Epithelial cell of prostate (primary cell): Measurements from ENCODE around the gene PAXX.

Experiments used
- DNase-seq: peaks from one replicate; pipeline ENCODE4 v3.0.0-alpha.2; 2011; ENCODE audit warnings: low read depth, low spot score
- H3K27ac ChIP-seq: fragments of 450-650 bp; 2 replicates; pipeline ENCODE4 v1.5.1; 2017; ENCODE audit warnings: mild to moderate bottlenecking

Gene PAXX

GRCh38 chr9:136964833-136965422 lies 27.3 kb upstream of the PAXX start:
- H3K27ac ChIP-seq = no peak overlapping the region
- DNase-seq = no peak

- DNase-seq = no peak
- H3K27ac ChIP-seq = no peak overlapping the region
These were observed 26.3 kb upstream of the PAXX start for GRCh38 chr9:136965771-136966484.

GRCh38 chr9:136968333-136969127 lies 23.7 kb upstream of the PAXX start:
- H3K27ac ChIP-seq = no peak overlapping the region
- DNase-seq = no peak

- no peak overlapping the region for H3K27ac ChIP-seq
- no peak for DNase-seq
These were observed 23.1 kb upstream of the PAXX start for GRCh38 chr9:136969150-136969549.

GRCh38 chr9:136969774-136970173 lies 22.4 kb upstream of the PAXX start:
- no peak for DNase-seq
- H3K27ac ChIP-seq = no peak overlapping the region

GRCh38 chr9:136970361-136970760 lies 21.9 kb upstream of the PAXX start:
- DNase-seq = no peak

GRCh38 chr9:136971746-136972145 lies 20.5 kb upstream of the PAXX start:
- no peak overlapping the region for H3K27ac ChIP-seq
- no peak for DNase-seq

More at GRCh38 chr9:136970361-136970760, 21.9 kb upstream of the PAXX start:
- H3K27ac ChIP-seq = no peak overlapping the region

GRCh38 chr9:136972335-136972734 lies 19.9 kb upstream of the PAXX start:
- no peak overlapping the region for H3K27ac ChIP-seq
- DNase-seq = no peak

GRCh38 chr9:136972743-136973142 lies 19.5 kb upstream of the PAXX start:
- no peak for DNase-seq
- no peak overlapping the region for H3K27ac ChIP-seq

GRCh38 chr9:136973618-136974617 lies 18.3 kb upstream of the PAXX start:
- H3K27ac ChIP-seq = no peak overlapping the region
- DNase-seq = no peak

- no peak overlapping the region for H3K27ac ChIP-seq
- DNase-seq = no peak
These were observed 17.2 kb upstream of the PAXX start for GRCh38 chr9:136974817-136975535.

- DNase-seq = no peak
These were observed 16.6 kb upstream of the PAXX start for GRCh38 chr9:136975644-136976043.

GRCh38 chr9:136977223-136977622 lies 15.0 kb upstream of the PAXX start, which contains the start of gene PTGDS:
PTGDS (plus strand) TSS chr9:136977504; CDS start chr9:136977579, 75 bp downstream.
- no peak for DNase-seq
- H3K27ac ChIP-seq = no peak within 1 kb of the TSS

More at GRCh38 chr9:136975644-136976043, 16.6 kb upstream of the PAXX start:
- no peak overlapping the region for H3K27ac ChIP-seq

GRCh38 chr9:136977649-136978072 lies 14.6 kb upstream of the PAXX start:
- DNase-seq = no peak
- H3K27ac ChIP-seq = no peak overlapping the region

- no peak for DNase-seq
- H3K27ac ChIP-seq = no peak overlapping the region
These were observed 14.0 kb upstream of the PAXX start for GRCh38 chr9:136978073-136978864.

- DNase-seq = no peak
- no peak overlapping the region for H3K27ac ChIP-seq
These were observed 13.2 kb upstream of the PAXX start for GRCh38 chr9:136978865-136979544.

- no peak for DNase-seq
- no peak overlapping the region for H3K27ac ChIP-seq
These were observed 12.2 kb upstream of the PAXX start for GRCh38 chr9:136979769-136980587.
